Measurements from ENCODE around the gene URI1.

URI1 gene

GRCh38 chr19:29971002-29971401 is 29.0 kb downstream of the URI1 start (continued):
- TF ChIP-seq ZNF518A (tag by site-specific recombination; conservative IDR thresholded peaks at IDR 0.05; ENCODE audit: low read depth), result no peak
- TF ChIP-seq ZNF391 (tag by site-specific recombination; IDR thresholded peaks at IDR 0.05; ENCODE audit: borderline replicate concordance, low read depth), result 0 out of 2 replicates have a peak, but pooled peaks have one; percentile 12
- no peak for TF ChIP-seq ATF2 (tag by site-specific recombination; IDR thresholded peaks at IDR 0.05; ENCODE audit: low read depth)
- no peak for TF ChIP-seq BCL6B (tag by site-specific recombination; IDR thresholded peaks at IDR 0.05)
- TF ChIP-seq ZBTB1 (tag by site-specific recombination; IDR thresholded peaks at IDR 0.05), result 0 out of 2 replicates have a peak, but pooled peaks have one; percentile 24
- TF ChIP-seq KLF7 (tag by site-specific recombination; IDR thresholded peaks at IDR 0.05; ENCODE audit: borderline replicate concordance), result no peak
- no peak for TF ChIP-seq ZNF280C (tag by site-specific recombination; IDR thresholded peaks at IDR 0.05)
- 0 out of 2 replicates have a peak, but pooled peaks have one; percentile 21 for TF ChIP-seq ZNF580 (tag by site-specific recombination; IDR thresholded peaks at IDR 0.05)
- TF ChIP-seq ZNF426 (tag by site-specific recombination; IDR thresholded peaks at IDR 0.05), result no peak
- TF ChIP-seq ZNF776 (tag by site-specific recombination; IDR thresholded peaks at IDR 0.05; ENCODE audit: borderline replicate concordance), result no peak
- no peak for TF ChIP-seq GLI4 (tag by site-specific recombination; IDR thresholded peaks at IDR 0.05)
- no peak for TF ChIP-seq ZNF366 (tag by site-specific recombination; conservative IDR thresholded peaks at IDR 0.05)
- peak; percentile 61 for TF ChIP-seq ZNF664 (tag by site-specific recombination; IDR thresholded peaks at IDR 0.05)
- TF ChIP-seq ZNF280D (tag by site-specific recombination; IDR thresholded peaks at IDR 0.05), result no peak
- no peak for TF ChIP-seq MEIS1 (CRISPR knock-in tag; IDR thresholded peaks at IDR 0.05; ENCODE audit: borderline replicate concordance)
- peak; percentile 43; the same call in 1 of the 2 replicates for TF ChIP-seq SCRT2 (tag by site-specific recombination; IDR thresholded peaks at IDR 0.05)
- peak; percentile 36; the same call in 1 of the 2 replicates for TF ChIP-seq GLI2 (tag by site-specific recombination; IDR thresholded peaks at IDR 0.05; ENCODE audit: borderline replicate concordance, low read depth)
- no peak for TF ChIP-seq ZNF747 (tag by site-specific recombination; IDR thresholded peaks at IDR 0.05)
- TF ChIP-seq PRDM6 (tag by site-specific recombination; IDR thresholded peaks at IDR 0.05), result peak; percentile 92
- no peak for TF ChIP-seq ZNF639 (tag by site-specific recombination; IDR thresholded peaks at IDR 0.05)
- no peak for TF ChIP-seq ZNF202 (tag by site-specific recombination; IDR thresholded peaks at IDR 0.05; ENCODE audit: borderline replicate concordance)

All from HEK293 (cell line).